A673 (cell line): Measurements from ENCODE around the gene ACKR1. TPM values are rescaled to one million over a fixed set of nuclear protein-coding genes. Genes with fewer than 3 reads are reported as not detected.

Experiments
- BruUV-seq: library from RNA; stranded (reverse); fragments of 400-500 nt; replicated peaks from 2 replicates; lab custom pipeline; 2021; lab: Mats Ljungman, UMichigan
- CTCF ChIA-PET: fragments of 300-600 bp; sonication (Branson Sonifier 250); formaldehyde crosslinking; loops from one replicate; lab custom pipeline; 2022; ENCODE audit warnings: antibody characterized with exemption; lab: Charles Lee
- POLR2A ChIA-PET: fragments of 300-600 bp; sonication (Branson Sonifier 250); formaldehyde crosslinking; loops from one replicate; lab custom pipeline; 2022; ENCODE audit warnings: antibody characterized with exemption; ENCODE audit not compliant: low non-redundant PET; lab: Charles Lee
- DNase-seq: peaks from one replicate; pipeline ENCODE4 v3.0.0-alpha.2; 2015; ENCODE audit warnings: low spot score
- H3K27ac ChIP-seq: fragments of 200-600 bp; sonication (generic); 2 replicates; pipeline ENCODE4 v1.5.1; 2016; ENCODE audit warnings: mixed run types, low read depth, mild to moderate bottlenecking, mixed read lengths, antibody characterized with exemption, low read length; ENCODE audit not compliant: poor library complexity, severe bottlenecking
- H3K27me3 ChIP-seq: fragments of 200-600 bp; sonication (generic); replicated peaks from 2 replicates; pipeline ENCODE4 v1.6.1; 2017; ENCODE audit warnings: mixed run types, low read depth, mild to moderate bottlenecking, mixed read lengths, antibody characterized with exemption, low read length; ENCODE audit not compliant: insufficient read depth, poor library complexity
- H3K36me3 ChIP-seq: fragments of 200-600 bp; sonication (generic); 2 replicates; pipeline ENCODE4 v1.6.1; 2016; ENCODE audit warnings: mixed run types, mild to moderate bottlenecking, mixed read lengths, antibody characterized with exemption, low read length; ENCODE audit not compliant: insufficient read depth, poor library complexity, severe bottlenecking
- H3K4me1 ChIP-seq: fragments of 200-600 bp; sonication (generic); 2 replicates; pipeline ENCODE4 v1.6.1; 2017; ENCODE audit warnings: mixed run types, mild to moderate bottlenecking, mixed read lengths, antibody characterized with exemption, low read length; ENCODE audit not compliant: insufficient read depth, poor library complexity, severe bottlenecking
- H3K4me3 ChIP-seq: fragments of 200-600 bp; sonication (generic); 2 replicates; pipeline ENCODE4 v1.5.1; 2016; ENCODE audit warnings: low read depth, mixed run types, mild to moderate bottlenecking, mixed read lengths, low read length; ENCODE audit not compliant: poor library complexity, severe bottlenecking
- H3K9me3 ChIP-seq: fragments of 200-600 bp; sonication (generic); 2 replicates; pipeline ENCODE4 v1.6.1; 2016; ENCODE audit warnings: mixed run types, low read depth, mild to moderate bottlenecking, mixed read lengths, antibody characterized with exemption, low read length; ENCODE audit not compliant: poor library complexity, severe bottlenecking
- CTCF ChIP-seq: fragments of 300-800, 200-600 bp; sonication (generic); conservative IDR thresholded peaks from 2 replicates; pipeline ENCODE4 v1.5.1; 2017; ENCODE audit warnings: low read depth, mild to moderate bottlenecking, antibody characterized with exemption, low read length, moderate library complexity, mixed read lengths
- EZH2 ChIP-seq: fragments of 200-600 bp; sonication (generic); IDR thresholded peaks from 2 replicates; pipeline ENCODE4 v1.6.1; 2017; ENCODE audit warnings: borderline replicate concordance, low read depth, mild to moderate bottlenecking, mixed read lengths, antibody characterized with exemption, low read length; ENCODE audit not compliant: poor library complexity, severe bottlenecking
- intact Hi-C: fragments of 100-400 bp; cut with micrococcal nuclease; formaldehyde crosslinking; loops from one replicate; pipeline ENCODE4 v1.10.0; 2022; ENCODE audit not compliant: unreplicated experiment
- total RNA-seq: library from RNA; stranded (reverse); gene quantifications from 2 replicates; pipeline ENCODE4 v1.2.3, GENCODE V29; 2021

The ACKR1 gene
- total RNA-seq, 1 experiment from 2014 or later = not detected

GRCh38 chr1:159223004-159223403 lies 18.3 kb downstream of the ACKR1 start:
- ChIA-PET POLR2A (no interaction called here), CTCF (no interaction called here)
- no peak for DNase-seq
- Histone ChIP-seq H3K4me1 (no peaks in the 10 kb centered on the region), H3K9me3 (no peaks in the 10 kb centered on the region), H3K27me3 (peaks cover 54% of the 10 kb centered on the region), H3K36me3 (no peaks in the 10 kb centered on the region), H3K27ac (no peak overlapping the region), H3K4me3 (no peak overlapping the region)
- no TSS peak for BruUV-seq
- intact Hi-C loops = no loop called here
- TF ChIP-seq EZH2 (no peak), CTCF (no peak)

- TF ChIP-seq CTCF (no peak), EZH2 (no peak)
- no peaks in the 10 kb centered on the region for H3K36me3 ChIP-seq
- H3K4me1 ChIP-seq = no peaks in the 10 kb centered on the region
- H3K4me3 ChIP-seq = no peak overlapping the region
- POLR2A ChIA-PET = no interaction called here
- no peak for DNase-seq
- BruUV-seq = no TSS peak
- H3K27ac ChIP-seq = no peak overlapping the region
- CTCF ChIA-PET = no interaction called here
- H3K9me3 ChIP-seq = no peaks in the 10 kb centered on the region
- intact Hi-C loops = no loop called here
- peaks cover 29% of the 10 kb centered on the region for H3K27me3 ChIP-seq
These were observed 23.9 kb downstream of the ACKR1 start for GRCh38 chr1:159228554-159228953.

DNA sequence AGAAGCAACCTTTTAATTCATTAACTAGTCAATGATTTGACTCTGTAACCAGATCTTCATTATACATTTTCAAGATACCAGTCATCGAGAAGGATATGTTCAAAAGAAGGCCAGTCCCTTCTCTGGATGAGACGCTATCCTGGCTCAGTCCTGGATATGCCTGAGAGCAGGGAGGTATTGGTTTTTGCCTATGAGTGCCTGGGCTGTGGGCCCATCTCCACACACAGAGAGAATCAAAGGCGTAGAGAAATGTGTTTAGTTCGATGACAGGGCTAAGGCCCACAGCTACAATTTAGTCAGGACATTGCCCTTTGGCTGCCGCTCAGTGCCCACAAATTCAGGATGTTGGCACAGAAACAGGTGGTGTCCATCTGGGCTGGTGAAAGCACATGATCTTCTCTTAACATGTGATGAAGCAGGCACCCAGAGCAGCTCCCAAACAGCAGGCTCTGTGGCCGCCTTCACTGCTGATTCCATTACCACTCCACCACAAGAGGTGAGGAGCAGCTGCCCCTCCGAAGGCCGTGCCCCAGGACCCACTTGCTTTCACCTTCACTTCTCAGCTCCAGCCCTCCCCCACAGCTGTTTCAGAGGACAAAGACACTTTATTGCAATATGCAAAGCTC lies 24.7 kb downstream of the ACKR1 start:
- Histone ChIP-seq H3K36me3 (no peaks in the 10 kb centered on the region), H3K4me3 (no peak overlapping the region), H3K9me3 (no peaks in the 10 kb centered on the region), H3K4me1 (no peaks in the 10 kb centered on the region), H3K27me3 (peaks cover 31% of the 10 kb centered on the region), H3K27ac (no peak overlapping the region)
- TF ChIP-seq CTCF (no peak), EZH2 (no peak)
- CTCF ChIA-PET = no interaction called here
- no TSS peak for BruUV-seq
- DNase-seq = no peak
- POLR2A ChIA-PET = no interaction called here
- intact Hi-C loops = no loop called here
